Epithelial cell of proximal tubule (primary cell): ENCODE results near the gene PTPRT. TPM values are rescaled to one million over a fixed set of nuclear protein-coding genes. Genes with fewer than 3 reads are reported as not detected.

Source experiments
- DNase-seq: peaks from one replicate; pipeline ENCODE4 v3.0.0-alpha.2; 2011; ENCODE audit warnings: low read depth
- H3K4me3 ChIP-seq: 2 replicates; pipeline ENCODE4 v1.5.1; 2011; ENCODE audit warnings: low read depth, mild to moderate bottlenecking, low read length
- total RNA-seq: library from RNA; depleted of rRNA; stranded (reverse); fragments of >200 nt; gene quantifications from 2 replicates; pipeline ENCODE4 v1.2.3, GENCODE V29; 2015
- TF ChIP-seq, protein P1 (sequence below): conservative IDR thresholded peaks from 2 replicates; pipeline ENCODE4 v1.5.1; 2012; ENCODE audit warnings: low read depth, mild to moderate bottlenecking, low read length

PTPRT gene
- total RNA-seq, 1 donor from 2014 or later = not detected

- no peak overlapping the region for H3K4me3 ChIP-seq
- DNase-seq = no peak
- TF ChIP-seq, protein P1, sequence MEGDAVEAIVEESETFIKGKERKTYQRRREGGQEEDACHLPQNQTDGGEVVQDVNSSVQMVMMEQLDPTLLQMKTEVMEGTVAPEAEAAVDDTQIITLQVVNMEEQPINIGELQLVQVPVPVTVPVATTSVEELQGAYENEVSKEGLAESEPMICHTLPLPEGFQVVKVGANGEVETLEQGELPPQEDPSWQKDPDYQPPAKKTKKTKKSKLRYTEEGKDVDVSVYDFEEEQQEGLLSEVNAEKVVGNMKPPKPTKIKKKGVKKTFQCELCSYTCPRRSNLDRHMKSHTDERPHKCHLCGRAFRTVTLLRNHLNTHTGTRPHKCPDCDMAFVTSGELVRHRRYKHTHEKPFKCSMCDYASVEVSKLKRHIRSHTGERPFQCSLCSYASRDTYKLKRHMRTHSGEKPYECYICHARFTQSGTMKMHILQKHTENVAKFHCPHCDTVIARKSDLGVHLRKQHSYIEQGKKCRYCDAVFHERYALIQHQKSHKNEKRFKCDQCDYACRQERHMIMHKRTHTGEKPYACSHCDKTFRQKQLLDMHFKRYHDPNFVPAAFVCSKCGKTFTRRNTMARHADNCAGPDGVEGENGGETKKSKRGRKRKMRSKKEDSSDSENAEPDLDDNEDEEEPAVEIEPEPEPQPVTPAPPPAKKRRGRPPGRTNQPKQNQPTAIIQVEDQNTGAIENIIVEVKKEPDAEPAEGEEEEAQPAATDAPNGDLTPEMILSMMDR = no peak
These were observed 576.6 kb downstream of the PTPRT start for GRCh38 chr20:42613076-42613475.

- DNase-seq = no peak
- no peak overlapping the region for H3K4me3 ChIP-seq
- TF ChIP-seq, protein P1 = no peak
These were observed 577.5 kb downstream of the PTPRT start for GRCh38 chr20:42611889-42612837.

GRCh38 chr20:42611423-42611822 lies 578.3 kb downstream of the PTPRT start:
- TF ChIP-seq, protein P1 = no peak
- DNase-seq = no peak
- H3K4me3 ChIP-seq = no peak overlapping the region

DNA sequence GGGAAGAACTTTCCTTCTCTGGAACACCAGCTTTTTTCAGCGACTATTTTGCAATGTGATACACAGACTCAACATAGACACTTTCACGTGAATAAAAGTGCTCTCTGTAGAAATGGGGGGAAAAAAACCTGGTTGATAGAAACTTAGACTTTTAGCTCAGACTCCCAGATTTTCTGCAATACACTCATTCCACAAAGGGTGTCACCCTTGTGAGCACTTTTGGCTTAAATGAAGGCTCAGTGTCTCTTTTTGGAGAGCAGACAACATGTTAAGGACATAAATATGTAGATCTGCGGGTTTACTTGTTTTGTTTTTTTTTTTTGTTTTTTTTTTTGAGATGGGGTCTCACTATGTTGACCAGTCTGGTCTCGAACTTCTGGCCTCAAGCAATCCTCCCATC lies 579.6 kb downstream of the PTPRT start:
- DNase-seq = no peak
- TF ChIP-seq, protein P1 = no peak
- no peak overlapping the region for H3K4me3 ChIP-seq

DNA sequence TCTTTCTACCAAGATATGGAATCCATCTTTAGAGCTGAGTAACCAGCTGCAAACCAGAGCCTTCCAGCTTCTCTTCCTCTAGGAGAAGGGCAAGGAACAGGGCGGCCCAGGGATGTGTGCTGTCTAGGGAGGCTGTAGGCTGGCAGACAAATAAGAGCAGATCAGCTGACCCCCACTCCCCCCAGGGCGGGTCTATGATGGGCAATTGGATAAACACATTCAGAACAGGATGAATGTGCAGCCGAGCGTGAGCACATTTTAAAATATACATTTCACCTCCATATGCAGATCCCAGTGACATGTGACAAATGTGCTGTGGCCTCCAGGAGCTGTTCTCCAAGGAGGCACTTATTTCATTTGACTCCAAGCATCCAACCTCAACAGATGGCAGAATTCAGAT lies 580.1 kb downstream of the PTPRT start:
- no peak overlapping the region for H3K4me3 ChIP-seq
- no peak for DNase-seq
- TF ChIP-seq, protein P1 = no peak

DNA sequence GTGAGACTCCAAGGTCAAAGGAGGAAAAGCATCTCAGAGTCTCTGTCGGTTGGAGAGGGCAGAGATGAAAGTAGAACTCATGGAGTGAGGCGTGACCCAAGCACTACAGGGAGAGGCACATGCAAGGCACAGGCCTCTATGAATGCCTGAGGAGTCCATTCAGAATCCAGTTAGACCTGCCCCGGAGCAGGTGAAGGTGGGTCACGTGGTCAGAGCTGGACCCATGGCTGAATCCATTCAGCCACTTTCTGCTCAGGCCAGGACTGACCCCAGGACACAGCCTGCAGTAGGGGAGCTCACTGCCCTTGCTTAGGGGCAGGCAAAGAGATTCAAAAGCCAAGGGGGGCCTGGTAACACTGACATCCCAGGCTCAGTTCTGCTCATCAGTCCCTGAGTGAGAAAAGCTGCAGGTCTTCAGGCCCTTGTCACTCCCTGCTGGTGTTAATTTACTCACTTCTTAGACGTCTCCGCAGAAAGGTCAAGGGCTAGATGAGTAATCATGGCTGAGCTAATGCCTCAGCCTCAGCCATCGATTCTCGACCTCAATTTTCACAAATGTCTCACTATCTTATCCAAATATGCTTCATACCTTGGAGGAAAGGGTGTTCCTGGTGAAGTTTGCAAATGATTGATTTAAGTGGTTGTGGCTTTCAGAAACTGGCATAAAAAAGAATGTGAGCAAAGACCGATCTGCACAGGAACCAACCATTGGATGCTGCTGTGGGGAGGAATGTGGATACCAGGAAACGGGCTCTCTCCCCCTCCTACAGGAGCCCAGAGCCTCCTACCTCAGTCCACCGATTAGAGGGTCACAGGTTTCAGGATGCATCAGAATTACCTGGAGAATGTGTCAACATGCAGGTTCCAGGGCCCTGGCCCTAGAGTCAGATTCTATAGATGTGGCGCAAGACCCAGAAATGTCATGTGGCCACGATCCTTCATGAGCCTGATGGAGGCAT lies 584.4 kb downstream of the PTPRT start:
- no peak overlapping the region for H3K4me3 ChIP-seq
- TF ChIP-seq, protein P1 = no peak
- peak; percentile 53 for DNase-seq
